ENCODE data around the gene PROK2.

Gene PROK2

GRCh38 chr3:71784201-71784913 is 591 bp downstream of the PROK2 start:
- no peak for DNase-seq (ENCODE audit: low read depth)
- TF ChIP-seq CTCF (IDR thresholded peaks at IDR 0.05; ENCODE audit: control insufficient read depth, insufficient read depth, low read depth, low read length, missing control alignments) = no peak
- no peak overlapping the region for H3K4me3 ChIP-seq (ENCODE audit: control insufficient read depth, low read depth, low read length)

- DNase-seq (ENCODE audit: low read depth) = no peak
- H3K4me3 ChIP-seq (ENCODE audit: control insufficient read depth, low read depth, low read length) = no peak overlapping the region
- no peak for TF ChIP-seq CTCF (IDR thresholded peaks at IDR 0.05; ENCODE audit: control insufficient read depth, insufficient read depth, low read depth, low read length, missing control alignments)
These were observed 1.8 kb downstream of the PROK2 start for GRCh38 chr3:71783152-71783551.

- H3K4me3 ChIP-seq (ENCODE audit: control insufficient read depth, low read depth, low read length) = no peak overlapping the region
- TF ChIP-seq CTCF (IDR thresholded peaks at IDR 0.05; ENCODE audit: control insufficient read depth, insufficient read depth, low read depth, low read length, missing control alignments) = no peak
- DNase-seq (ENCODE audit: low read depth) = no peak
These were observed 4.5 kb downstream of the PROK2 start for GRCh38 chr3:71780430-71780829.

GRCh38 chr3:71779674-71780377 is 5.1 kb downstream of the PROK2 start:
- no peak for DNase-seq (ENCODE audit: low read depth)
- TF ChIP-seq CTCF (IDR thresholded peaks at IDR 0.05; ENCODE audit: control insufficient read depth, insufficient read depth, low read depth, low read length, missing control alignments) = no peak
- no peak overlapping the region for H3K4me3 ChIP-seq (ENCODE audit: control insufficient read depth, low read depth, low read length)

GRCh38 chr3:71778353-71778752 is 6.6 kb downstream of the PROK2 start:
- DNase-seq (ENCODE audit: low read depth) = no peak
- no peak for TF ChIP-seq CTCF (IDR thresholded peaks at IDR 0.05; ENCODE audit: control insufficient read depth, insufficient read depth, low read depth, low read length, missing control alignments)
- no peak overlapping the region for H3K4me3 ChIP-seq (ENCODE audit: control insufficient read depth, low read depth, low read length)

- no peak for TF ChIP-seq CTCF (IDR thresholded peaks at IDR 0.05; ENCODE audit: control insufficient read depth, insufficient read depth, low read depth, low read length, missing control alignments)
- H3K4me3 ChIP-seq (ENCODE audit: control insufficient read depth, low read depth, low read length) = no peak overlapping the region
- DNase-seq (ENCODE audit: low read depth) = no peak
These were observed 8.4 kb downstream of the PROK2 start for GRCh38 chr3:71776538-71776937.

Data from AG09309 (cell line).